ENCODE results near the gene MPZL2.

The MPZL2 gene

DNA sequence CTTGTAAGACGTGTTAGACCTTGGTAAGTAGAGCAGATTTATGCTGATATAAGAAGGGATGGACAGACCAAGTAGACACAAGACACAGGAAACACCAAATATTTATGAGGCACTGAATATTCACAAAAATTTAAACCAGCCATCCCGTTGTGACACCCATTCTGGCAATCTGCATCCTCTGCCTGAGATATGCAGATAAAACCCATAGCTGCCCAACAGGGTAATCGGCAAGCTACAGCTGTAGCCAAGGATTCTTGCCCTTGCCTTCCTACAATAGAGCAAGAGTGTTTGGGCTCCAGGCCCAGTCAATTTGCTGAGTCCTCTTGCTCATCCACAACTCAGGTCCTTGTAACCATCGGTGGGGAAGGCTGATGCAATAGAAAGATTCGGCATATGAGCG is 18.5 kb upstream of the MPZL2 start:
- Histone ChIP-seq H3K27me3 (ENCODE audit: insufficient read depth, low read length) (no peaks in the 10 kb centered on the region), H3K9ac (ENCODE audit: low read depth, low read length) (no peak overlapping the region), H3K4me3 (ENCODE audit: low read length) (no peak overlapping the region), H3K27ac (ENCODE audit: low read length) (no peak overlapping the region), H3K9me3 (ENCODE audit: insufficient read depth, low read depth, low read length) (no peaks in the 10 kb centered on the region), H3K36me3 (ENCODE audit: insufficient read depth, low read depth, low read length) (no peaks in the 10 kb centered on the region), H3K4me1 (ENCODE audit: insufficient read depth, low read length) (no peaks in the 10 kb centered on the region)

DNA sequence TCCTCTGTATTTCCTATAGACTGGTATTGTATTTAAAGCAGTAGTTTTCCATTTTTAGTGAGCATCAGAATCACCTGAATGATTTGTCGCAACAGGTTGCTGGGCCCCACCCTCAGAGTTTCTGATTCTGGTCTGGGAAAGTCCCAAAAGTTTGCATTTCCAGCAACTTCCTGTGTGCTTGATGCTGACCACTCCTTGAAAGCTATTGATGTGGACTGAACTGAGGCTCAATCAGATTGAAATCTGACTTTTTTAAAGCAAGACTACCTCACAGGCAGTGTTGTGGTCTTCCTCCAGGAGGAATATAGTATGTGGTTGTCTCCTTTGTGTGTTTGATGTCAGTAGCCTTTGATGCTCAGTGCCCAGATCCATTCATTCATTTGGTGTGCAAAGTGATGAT is 17.2 kb upstream of the MPZL2 start:
- no peaks in the 10 kb centered on the region; the same call in 1 of the 2 replicates for H3K27me3 ChIP-seq (ENCODE audit: insufficient read depth, low read length)
- no peaks in the 10 kb centered on the region for H3K36me3 ChIP-seq (ENCODE audit: insufficient read depth, low read depth, low read length)
- H3K9me3 ChIP-seq (ENCODE audit: insufficient read depth, low read depth, low read length), result no peaks in the 10 kb centered on the region
- no peaks in the 10 kb centered on the region for H3K4me1 ChIP-seq (ENCODE audit: insufficient read depth, low read length)
- H3K27ac ChIP-seq (ENCODE audit: low read length), result no peak overlapping the region
- no peak overlapping the region for H3K9ac ChIP-seq (ENCODE audit: low read depth, low read length)
- H3K4me3 ChIP-seq (ENCODE audit: low read length), result no peak overlapping the region

GRCh38 chr11:118277312-118277711 is 13.2 kb upstream of the MPZL2 start:
- Histone ChIP-seq H3K4me1 (ENCODE audit: insufficient read depth, low read length) (no peaks in the 10 kb centered on the region), H3K9ac (ENCODE audit: low read depth, low read length) (no peak overlapping the region), H3K9me3 (ENCODE audit: insufficient read depth, low read depth, low read length) (no peaks in the 10 kb centered on the region), H3K27ac (ENCODE audit: low read length) (no peak overlapping the region), H3K27me3 (ENCODE audit: insufficient read depth, low read length) (peaks cover 7% of the 10 kb centered on the region), H3K4me3 (ENCODE audit: low read length) (no peak overlapping the region), H3K36me3 (ENCODE audit: insufficient read depth, low read depth, low read length) (no peaks in the 10 kb centered on the region)

- no peak overlapping the region for H3K27ac ChIP-seq (ENCODE audit: low read length)
- no peaks in the 10 kb centered on the region for H3K36me3 ChIP-seq (ENCODE audit: insufficient read depth, low read depth, low read length)
- no peak overlapping the region for H3K9ac ChIP-seq (ENCODE audit: low read depth, low read length)
- H3K4me1 ChIP-seq (ENCODE audit: insufficient read depth, low read length), result no peaks in the 10 kb centered on the region
- H3K9me3 ChIP-seq (ENCODE audit: insufficient read depth, low read depth, low read length), result no peaks in the 10 kb centered on the region
- peaks cover 7% of the 10 kb centered on the region for H3K27me3 ChIP-seq (ENCODE audit: insufficient read depth, low read length)
- H3K4me3 ChIP-seq (ENCODE audit: low read length), result no peak overlapping the region
These were observed 12.3 kb upstream of the MPZL2 start for GRCh38 chr11:118276422-118276821.

- Histone ChIP-seq H3K36me3 (ENCODE audit: insufficient read depth, low read depth, low read length) (no peaks in the 10 kb centered on the region), H3K4me1 (ENCODE audit: insufficient read depth, low read length) (no peaks in the 10 kb centered on the region), H3K9ac (ENCODE audit: low read depth, low read length) (no peak overlapping the region), H3K9me3 (ENCODE audit: insufficient read depth, low read depth, low read length) (no peaks in the 10 kb centered on the region), H3K4me3 (ENCODE audit: low read length) (no peak overlapping the region), H3K27ac (ENCODE audit: low read length) (no peak overlapping the region), H3K27me3 (ENCODE audit: insufficient read depth, low read length) (peaks cover 7% of the 10 kb centered on the region)
These were observed 11.1 kb upstream of the MPZL2 start for GRCh38 chr11:118275176-118275575.

- no peak overlapping the region for H3K9ac ChIP-seq (ENCODE audit: low read depth, low read length)
- H3K27ac ChIP-seq (ENCODE audit: low read length), result no peak overlapping the region
- no peaks in the 10 kb centered on the region for H3K36me3 ChIP-seq (ENCODE audit: insufficient read depth, low read depth, low read length)
- H3K9me3 ChIP-seq (ENCODE audit: insufficient read depth, low read depth, low read length), result no peaks in the 10 kb centered on the region
- H3K27me3 ChIP-seq (ENCODE audit: insufficient read depth, low read length), result peaks cover 14% of the 10 kb centered on the region
- no peak overlapping the region for H3K4me3 ChIP-seq (ENCODE audit: low read length)
- H3K4me1 ChIP-seq (ENCODE audit: insufficient read depth, low read length), result no peaks in the 10 kb centered on the region
These were observed 10.1 kb upstream of the MPZL2 start for GRCh38 chr11:118274186-118274585.

DNA sequence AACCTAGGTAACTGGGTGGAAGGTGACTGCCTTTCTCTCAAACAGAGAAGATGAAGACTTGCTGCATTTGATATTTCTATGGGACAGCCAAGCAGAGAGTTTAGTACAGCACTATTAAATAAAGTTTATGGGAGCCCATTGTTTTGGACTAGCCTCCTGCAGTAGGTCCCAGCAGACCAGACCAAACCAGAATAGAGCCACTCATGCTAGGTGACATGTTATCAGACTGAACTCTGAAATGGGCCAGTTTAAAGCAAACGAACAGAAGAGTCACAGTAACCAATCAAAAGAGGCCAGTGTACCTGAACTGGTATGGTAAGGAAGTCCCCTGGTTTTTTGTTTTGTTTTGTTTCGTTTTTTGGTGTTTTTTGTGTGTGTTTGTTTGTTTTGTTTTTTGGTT is 7.9 kb upstream of the MPZL2 start:
- H3K4me3 ChIP-seq (ENCODE audit: low read length), result no peak overlapping the region
- H3K9ac ChIP-seq (ENCODE audit: low read depth, low read length), result no peak overlapping the region
- no peaks in the 10 kb centered on the region for H3K9me3 ChIP-seq (ENCODE audit: insufficient read depth, low read depth, low read length)
- H3K27me3 ChIP-seq (ENCODE audit: insufficient read depth, low read length), result peaks cover 34% of the 10 kb centered on the region
- no peaks in the 10 kb centered on the region for H3K36me3 ChIP-seq (ENCODE audit: insufficient read depth, low read depth, low read length)
- H3K27ac ChIP-seq (ENCODE audit: low read length), result no peak overlapping the region
- no peaks in the 10 kb centered on the region for H3K4me1 ChIP-seq (ENCODE audit: insufficient read depth, low read length)

GRCh38 chr11:118267486-118267885 is 3.4 kb upstream of the MPZL2 start:
- no peak overlapping the region for H3K27ac ChIP-seq (ENCODE audit: low read length)
- no peaks in the 10 kb centered on the region for H3K9me3 ChIP-seq (ENCODE audit: insufficient read depth, low read depth, low read length)
- H3K9ac ChIP-seq (ENCODE audit: low read depth, low read length), result no peak overlapping the region
- H3K36me3 ChIP-seq (ENCODE audit: insufficient read depth, low read depth, low read length), result no peaks in the 10 kb centered on the region
- H3K4me1 ChIP-seq (ENCODE audit: insufficient read depth, low read length), result peaks cover 7% of the 10 kb centered on the region; the same call in 1 of the 2 replicates
- H3K27me3 ChIP-seq (ENCODE audit: insufficient read depth, low read length), result peaks cover 72% of the 10 kb centered on the region
- H3K4me3 ChIP-seq (ENCODE audit: low read length), result no peak overlapping the region

DNA sequence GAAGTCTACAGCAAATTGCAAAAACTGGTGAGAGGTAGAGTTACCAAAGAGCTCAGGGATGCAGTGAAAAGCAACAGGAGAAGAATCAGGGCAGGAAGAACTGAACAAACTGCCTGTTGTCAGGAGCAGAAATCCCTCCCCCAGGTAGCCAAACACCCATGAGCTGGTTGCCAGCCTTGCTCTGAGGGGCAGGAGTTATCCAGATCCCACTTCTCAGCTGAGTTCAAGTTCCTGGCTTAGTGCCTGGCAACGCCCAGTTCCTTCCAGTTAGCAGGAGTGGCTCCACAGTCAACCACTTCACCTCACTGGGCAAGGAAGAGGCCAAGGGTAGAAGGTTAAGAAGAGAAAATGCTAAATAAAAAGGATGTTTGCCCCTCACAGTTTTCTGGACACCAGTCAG is 1.9 kb upstream of the MPZL2 start:
- Histone ChIP-seq H3K9me3 (ENCODE audit: insufficient read depth, low read depth, low read length) (no peaks in the 10 kb centered on the region), H3K4me3 (ENCODE audit: low read length) (no peak overlapping the region), H3K27me3 (ENCODE audit: insufficient read depth, low read length) (peaks cover 88% of the 10 kb centered on the region), H3K27ac (ENCODE audit: low read length) (no peak overlapping the region), H3K9ac (ENCODE audit: low read depth, low read length) (no peak overlapping the region), H3K4me1 (ENCODE audit: insufficient read depth, low read length) (peaks cover 7% of the 10 kb centered on the region; the same call in 1 of the 2 replicates), H3K36me3 (ENCODE audit: insufficient read depth, low read depth, low read length) (no peaks in the 10 kb centered on the region)

GRCh38 chr11:118264569-118265465 is 720 bp upstream of the MPZL2 start:
- H3K36me3 ChIP-seq (ENCODE audit: insufficient read depth, low read depth, low read length), result no peaks in the 10 kb centered on the region
- no peak overlapping the region for H3K27ac ChIP-seq (ENCODE audit: low read length)
- peak overlapping the region; percentile 49; the same call in 1 of the 2 replicates for H3K9ac ChIP-seq (ENCODE audit: low read depth, low read length)
- H3K4me3 ChIP-seq (ENCODE audit: low read length), result peak overlapping the region; percentile 65
- H3K9me3 ChIP-seq (ENCODE audit: insufficient read depth, low read depth, low read length), result no peaks in the 10 kb centered on the region
- H3K27me3 ChIP-seq (ENCODE audit: insufficient read depth, low read length), result peaks cover 90% of the 10 kb centered on the region
- peaks cover 7% of the 10 kb centered on the region; the same call in 1 of the 2 replicates for H3K4me1 ChIP-seq (ENCODE audit: insufficient read depth, low read length)

DNA sequence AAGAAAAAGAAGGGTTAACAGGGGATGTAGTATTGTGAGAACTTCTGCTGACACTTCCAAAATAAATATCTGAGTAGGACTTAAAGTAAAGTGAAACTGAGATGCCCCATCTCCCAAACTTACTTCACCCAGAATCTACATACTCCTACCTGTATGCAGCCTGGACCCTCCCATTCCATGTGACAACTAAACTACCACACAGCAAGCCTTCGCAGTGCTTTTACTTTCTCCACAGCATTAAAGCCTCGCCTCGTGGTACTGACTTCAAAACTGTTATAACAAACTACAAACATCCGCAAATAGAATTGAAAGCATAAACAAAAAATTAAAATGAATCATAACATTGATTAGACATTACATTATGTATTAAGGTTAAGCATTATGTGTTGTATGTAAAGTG is 985 bp downstream of the MPZL2 start:
- H3K27me3 ChIP-seq (ENCODE audit: insufficient read depth, low read length), result peaks cover 78% of the 10 kb centered on the region

GRCh38 chr11:118260353-118260752 is 3.7 kb downstream of the MPZL2 start:
- Histone ChIP-seq H3K4me3 (ENCODE audit: low read length) (no peak overlapping the region), H3K9me3 (ENCODE audit: insufficient read depth, low read depth, low read length) (no peaks in the 10 kb centered on the region), H3K27me3 (ENCODE audit: insufficient read depth, low read length) (peaks cover 51% of the 10 kb centered on the region), H3K9ac (ENCODE audit: low read depth, low read length) (no peak overlapping the region), H3K36me3 (ENCODE audit: insufficient read depth, low read depth, low read length) (no peaks in the 10 kb centered on the region), H3K4me1 (ENCODE audit: insufficient read depth, low read length) (peaks cover 7% of the 10 kb centered on the region; the same call in 1 of the 2 replicates), H3K27ac (ENCODE audit: low read length) (no peak overlapping the region)

More for the DNA sequence above, 985 bp downstream of the MPZL2 start:
- Histone ChIP-seq H3K9ac (ENCODE audit: low read depth, low read length) (no peak overlapping the region), H3K4me3 (ENCODE audit: low read length) (peak overlapping the region; percentile 65; the same call in 1 of the 2 replicates), H3K9me3 (ENCODE audit: insufficient read depth, low read depth, low read length) (no peaks in the 10 kb centered on the region), H3K36me3 (ENCODE audit: insufficient read depth, low read depth, low read length) (no peaks in the 10 kb centered on the region), H3K4me1 (ENCODE audit: insufficient read depth, low read length) (peaks cover 7% of the 10 kb centered on the region; the same call in 1 of the 2 replicates), H3K27ac (ENCODE audit: low read length) (no peak overlapping the region)

Measured in iPS-20b (cell line).